T follicular helper cell (primary cell): ENCODE data around the gene CABLES1.
"Not testable (repeated sequence)": the region's sequence is repeated elsewhere in the genome, so short reads cannot be mapped to it uniquely, and the experiment has no call there.

ENCODE experiments used
- DNase-seq: peaks from one replicate; pipeline ENCODE4 v3.0.0-alpha.2; 2020; ENCODE audit warnings: low read depth
- total RNA-seq, 2 experiments: gene quantifications; one replicate each; lab custom pipeline; 2026; lab: John Stamatoyannopoulos, UW

Gene CABLES1
- 0.78 to 1.9 reads per million in 2 experiments for total RNA-seq

GRCh38 chr18:23134780-23135549 is at the start of gene CABLES1:
CABLES1 (plus strand) TSS chr18:23135485; CDS start chr18:23135763, 278 bp downstream.
- DNase-seq: no peak

- DNase-seq: no peak
Measured at GRCh38 chr18:23087352-23087751, 47.9 kb upstream of the CABLES1 start.

- no peak for DNase-seq
Measured at GRCh38 chr18:23088310-23088709, 47.0 kb upstream of the CABLES1 start.

GRCh38 chr18:23091017-23091993 is 44.0 kb upstream of the CABLES1 start:
- DNase-seq: not testable (repeated sequence)

GRCh38 chr18:23092121-23092520 is 43.2 kb upstream of the CABLES1 start:
- DNase-seq: no peak

- DNase-seq: not testable (repeated sequence)
Measured at GRCh38 chr18:23093130-23093529, 42.2 kb upstream of the CABLES1 start.

- no peak for DNase-seq
Measured at GRCh38 chr18:23093772-23094171, 41.5 kb upstream of the CABLES1 start.

GRCh38 chr18:23094411-23095190 is 40.7 kb upstream of the CABLES1 start:
- DNase-seq: no peak

GRCh38 chr18:23095463-23095862 is 39.8 kb upstream of the CABLES1 start:
- DNase-seq: no peak

GRCh38 chr18:23097016-23097415 is 38.3 kb upstream of the CABLES1 start:
- not testable (repeated sequence) for DNase-seq

- DNase-seq: no peak
Measured at GRCh38 chr18:23099621-23100020, 35.7 kb upstream of the CABLES1 start.

GRCh38 chr18:23101861-23102432 is 33.3 kb upstream of the CABLES1 start:
- no peak for DNase-seq

GRCh38 chr18:23102493-23103261 is 32.6 kb upstream of the CABLES1 start:
- no peak for DNase-seq

GRCh38 chr18:23103449-23103848 is 31.8 kb upstream of the CABLES1 start:
- DNase-seq: no peak

GRCh38 chr18:23105030-23105429 is 30.3 kb upstream of the CABLES1 start:
- DNase-seq: no peak

- no peak for DNase-seq
Measured at GRCh38 chr18:23105581-23106219, 29.6 kb upstream of the CABLES1 start.

- DNase-seq: no peak
Measured at GRCh38 chr18:23106575-23106974, 28.7 kb upstream of the CABLES1 start.

GRCh38 chr18:23107718-23108117 is 27.6 kb upstream of the CABLES1 start:
- DNase-seq: no peak

GRCh38 chr18:23108496-23108895 is 26.8 kb upstream of the CABLES1 start:
- DNase-seq: no peak

- DNase-seq: not testable (repeated sequence)
Measured at GRCh38 chr18:23109163-23109562, 26.1 kb upstream of the CABLES1 start.
